IPS-11a (cell line): Measurements from ENCODE around the gene PNKD.
"Not testable (repeated sequence)": the region's sequence is repeated elsewhere in the genome, so short reads cannot be mapped to it uniquely, and the experiment has no call there.

Source experiments
- H3K4me3 ChIP-seq: one replicate; pipeline ENCODE4 v1.5.1; 2013; ENCODE audit warnings: low read depth, low read length, control low read depth

Gene PNKD

DNA sequence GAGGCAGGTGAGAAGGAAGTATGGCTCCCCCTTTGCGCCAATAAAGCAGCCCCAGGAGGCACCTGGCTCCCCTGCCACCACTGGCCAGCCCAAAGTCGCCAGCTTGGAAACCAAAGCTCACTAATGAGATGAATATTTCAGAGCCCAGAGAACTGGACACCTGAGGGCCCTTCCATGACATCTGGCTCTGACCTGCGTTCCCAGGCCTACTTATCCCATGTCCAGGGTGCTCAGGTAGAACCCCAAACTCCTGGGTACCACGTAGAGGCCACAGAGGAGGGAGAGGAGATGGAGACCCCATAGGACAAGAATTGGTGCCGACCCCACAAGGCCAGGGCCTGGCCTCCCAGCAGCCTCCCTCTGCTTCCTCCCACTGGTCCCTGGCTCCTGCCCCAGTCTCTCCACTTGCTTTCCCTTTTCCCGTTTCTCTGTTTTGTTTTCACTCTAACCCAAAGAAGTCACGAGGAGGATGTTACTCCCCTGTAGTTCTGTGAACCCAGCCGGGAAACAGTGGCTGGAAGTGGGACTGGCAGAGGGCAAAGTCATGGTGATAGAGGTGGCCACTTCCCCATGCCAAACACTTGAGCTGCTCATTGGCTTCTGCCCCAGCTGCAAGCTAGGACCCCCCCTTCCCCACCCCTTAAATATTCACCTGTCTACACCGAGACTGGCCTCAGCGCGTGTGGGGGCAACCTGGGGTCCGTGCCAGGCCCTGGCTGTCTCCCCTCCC is 21.2 kb downstream of the PNKD start:
- H3K4me3 ChIP-seq: peak overlapping the region; percentile 51

DNA sequence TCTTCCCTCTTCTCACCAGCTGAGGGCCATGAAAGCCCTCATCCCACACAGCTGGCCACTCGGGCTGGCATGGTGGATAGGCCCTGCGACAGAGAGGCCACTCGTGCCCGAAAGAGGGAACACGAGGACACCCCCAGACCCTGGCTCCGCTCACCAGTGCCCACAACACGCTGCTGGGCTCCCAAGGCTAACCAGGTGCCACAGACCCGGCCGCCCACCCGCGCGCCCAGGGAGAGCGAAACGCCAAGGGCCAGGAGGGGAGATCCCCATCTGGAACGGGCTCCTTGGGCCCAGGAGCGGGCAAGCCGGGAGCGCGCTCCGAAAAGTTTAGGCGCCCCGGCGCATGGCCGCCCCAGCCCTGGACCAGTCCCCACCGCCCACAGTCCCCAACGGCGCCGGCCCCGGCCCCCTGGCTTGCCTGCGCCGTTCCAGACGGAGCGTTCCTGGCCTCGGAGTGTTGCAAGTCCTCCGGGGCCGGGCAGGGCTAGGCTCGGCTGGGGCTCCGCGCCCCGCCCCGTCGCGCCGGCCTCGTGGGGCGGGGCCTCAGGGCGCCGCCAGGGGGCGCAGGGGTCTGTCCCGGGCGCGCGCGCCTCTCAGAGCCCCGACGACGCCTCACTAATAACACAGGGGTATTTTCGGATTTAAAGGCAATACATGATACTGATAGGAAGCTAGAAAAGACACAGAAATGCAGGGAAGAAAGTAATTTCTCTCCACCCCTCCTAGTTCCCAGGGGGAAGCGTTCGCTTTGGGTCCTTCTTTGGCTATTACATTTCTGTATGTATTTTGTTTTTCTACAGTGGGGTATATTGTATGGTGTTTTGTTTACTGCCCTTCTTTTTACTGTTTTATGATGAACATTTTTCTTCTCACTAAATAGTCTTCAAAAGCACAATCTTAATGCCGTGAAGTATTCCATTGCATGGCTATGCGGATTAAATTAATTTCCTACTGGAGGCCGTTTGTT is 22.0 kb downstream of the PNKD start, which contains the start of gene TMBIM1:
Gene TMBIM1 (minus strand): TSS at position 456 of the 967 bp plus-strand sequence. CDS start 10,362 bp downstream, outside the sequence.
- peak within 1 kb of the TSS; percentile 51 for H3K4me3 ChIP-seq

GRCh38 chr2:218293715-218294429 is 23.6 kb downstream of the PNKD start:
- no peak overlapping the region for H3K4me3 ChIP-seq

- no peak overlapping the region for H3K4me3 ChIP-seq
Measured at GRCh38 chr2:218294430-218295022, 24.2 kb downstream of the PNKD start.

- no peak overlapping the region for H3K4me3 ChIP-seq
Measured at GRCh38 chr2:218295029-218295428, 24.7 kb downstream of the PNKD start.

- no peak overlapping the region for H3K4me3 ChIP-seq
Measured at GRCh38 chr2:218296200-218296599, 25.9 kb downstream of the PNKD start.

GRCh38 chr2:218296847-218297246 is 26.5 kb downstream of the PNKD start:
- no peak overlapping the region for H3K4me3 ChIP-seq

DNA sequence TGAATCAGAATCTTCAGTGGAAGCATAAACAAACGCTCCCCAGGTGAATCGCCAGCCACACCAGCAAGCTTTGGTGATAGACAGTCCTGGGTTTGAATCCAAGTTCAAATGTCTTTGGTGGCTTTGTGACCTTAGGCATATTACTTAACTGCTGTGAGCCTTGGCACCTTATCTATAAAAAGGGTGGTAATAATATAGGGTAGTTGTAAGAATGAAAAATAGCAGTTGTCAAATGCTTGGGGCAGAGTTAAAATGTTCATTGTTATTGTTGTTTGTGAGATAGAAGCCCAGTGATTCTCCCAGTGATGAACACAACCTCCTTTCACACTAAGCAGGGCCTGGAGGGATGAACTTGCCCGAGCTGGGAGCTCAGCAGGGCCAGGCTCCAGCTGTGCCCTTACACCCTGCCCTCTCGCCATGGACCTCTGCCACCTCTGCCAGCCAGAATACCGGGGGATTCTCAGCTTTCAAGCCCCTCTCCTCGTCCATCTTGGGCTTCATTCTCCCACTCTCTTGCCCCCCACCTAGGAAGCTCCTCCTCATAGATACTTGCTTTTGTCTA is 28.1 kb downstream of the PNKD start:
- no peak overlapping the region for H3K4me3 ChIP-seq

- H3K4me3 ChIP-seq: no peak overlapping the region
Measured at GRCh38 chr2:218300141-218300540, 29.8 kb downstream of the PNKD start.

- H3K4me3 ChIP-seq: no peak overlapping the region
Measured at GRCh38 chr2:218301176-218301819, 31.0 kb downstream of the PNKD start.

GRCh38 chr2:218305383-218305782 is 35.1 kb downstream of the PNKD start:
- H3K4me3 ChIP-seq: no peak overlapping the region

- H3K4me3 ChIP-seq: no peak overlapping the region
Measured at GRCh38 chr2:218306184-218306920, 36.0 kb downstream of the PNKD start.

DNA sequence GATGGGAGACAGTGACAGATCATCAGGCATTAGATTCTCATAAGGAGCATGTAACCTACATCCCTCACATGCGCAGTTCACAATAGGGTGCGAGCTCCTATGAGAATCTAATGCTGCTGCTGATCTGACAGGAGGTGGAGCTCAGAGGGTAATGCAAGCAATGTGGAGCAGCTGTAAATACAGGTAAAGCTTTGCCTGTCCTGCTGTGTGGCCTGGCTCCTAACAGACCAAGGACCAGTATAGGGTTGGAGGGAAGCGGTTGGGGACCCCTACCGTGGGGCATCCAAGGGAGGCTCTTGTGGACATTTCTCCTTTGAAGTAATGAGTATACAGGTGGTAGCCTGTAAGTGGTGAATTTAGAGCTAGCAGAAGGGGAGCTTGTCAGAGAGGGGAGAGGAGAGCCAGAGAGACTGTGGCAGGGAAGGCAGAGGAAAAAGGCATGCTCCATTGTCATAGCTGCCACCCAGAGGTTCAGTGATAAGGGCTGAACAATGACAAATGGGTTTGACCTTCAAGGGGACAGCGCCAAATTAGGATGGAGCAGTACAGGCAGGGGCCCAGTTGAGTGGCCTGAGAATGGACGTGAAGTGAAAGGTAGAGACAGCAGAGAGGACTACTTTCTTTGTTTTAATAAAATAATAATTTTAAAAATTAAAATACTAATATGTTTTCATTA is 37.2 kb downstream of the PNKD start:
- H3K4me3 ChIP-seq: no peak overlapping the region

GRCh38 chr2:218310853-218311540 is 40.7 kb downstream of the PNKD start:
- no peak overlapping the region for H3K4me3 ChIP-seq

DNA sequence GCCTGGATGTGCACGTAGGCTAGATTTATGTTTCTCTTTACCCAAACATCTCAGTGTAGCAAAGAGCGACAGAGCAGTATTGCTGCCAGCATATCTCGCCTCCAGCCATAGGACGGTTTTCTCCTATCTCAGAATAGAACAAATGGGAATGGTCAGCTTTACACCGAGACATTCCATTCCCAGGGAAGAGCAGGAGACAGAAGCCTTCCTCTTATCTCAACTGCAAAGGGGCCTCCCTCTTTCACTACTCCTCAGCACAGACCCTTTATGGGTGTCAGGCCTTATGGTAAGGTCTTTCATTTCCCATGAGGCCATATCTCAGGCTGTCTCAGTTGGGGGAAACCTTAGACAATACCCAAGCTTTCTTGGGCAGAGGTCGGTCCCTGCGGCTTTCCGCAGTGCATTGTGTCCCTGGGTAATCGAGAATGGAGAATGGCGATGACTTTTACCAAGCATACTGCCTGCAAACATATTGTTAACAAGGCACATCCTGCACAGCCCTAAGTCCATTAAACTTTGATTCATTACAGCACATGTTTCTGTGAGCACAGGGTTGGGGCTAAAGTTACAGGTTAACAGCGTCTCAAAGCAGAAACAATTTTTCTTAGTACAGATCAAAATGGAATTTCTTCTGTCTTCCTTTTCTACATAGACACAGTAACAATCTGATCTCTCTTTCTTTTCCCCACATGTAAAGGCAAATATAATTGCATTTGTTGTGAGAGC is 41.4 kb downstream of the PNKD start:
- H3K4me3 ChIP-seq: not testable (repeated sequence)

GRCh38 chr2:218312267-218312756 is 42.0 kb downstream of the PNKD start:
- no peak overlapping the region for H3K4me3 ChIP-seq

DNA sequence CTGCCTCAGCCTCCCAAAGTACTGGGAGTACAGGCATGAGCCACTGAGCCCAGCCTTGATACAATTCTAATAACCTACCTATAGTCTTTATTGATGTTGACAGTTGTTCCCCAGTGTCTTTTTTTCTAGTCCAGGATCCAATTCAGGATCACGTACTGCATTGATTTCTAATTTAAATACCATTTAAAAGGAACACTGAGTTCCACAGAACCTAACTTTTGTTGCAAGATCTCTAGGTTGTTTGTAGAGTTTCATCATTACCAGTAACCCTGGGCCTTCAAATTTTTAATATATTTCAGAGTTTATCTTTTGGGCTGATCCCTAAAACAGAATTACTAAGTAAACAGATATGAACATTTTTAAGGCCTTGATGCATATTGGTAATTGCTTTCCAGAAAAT is 43.0 kb downstream of the PNKD start:
- no peak overlapping the region for H3K4me3 ChIP-seq
